Measurements from ENCODE around the gene SHC3. TPM values are rescaled to one million over a fixed set of nuclear protein-coding genes. Genes with fewer than 3 reads are reported as not detected.

The SHC3 gene
- total and polyA plus RNA-seq, 2 donors (not counting 1 experiment from before 2014, with no cell fraction given): 1.7 to 16.2 TPM

DNA sequence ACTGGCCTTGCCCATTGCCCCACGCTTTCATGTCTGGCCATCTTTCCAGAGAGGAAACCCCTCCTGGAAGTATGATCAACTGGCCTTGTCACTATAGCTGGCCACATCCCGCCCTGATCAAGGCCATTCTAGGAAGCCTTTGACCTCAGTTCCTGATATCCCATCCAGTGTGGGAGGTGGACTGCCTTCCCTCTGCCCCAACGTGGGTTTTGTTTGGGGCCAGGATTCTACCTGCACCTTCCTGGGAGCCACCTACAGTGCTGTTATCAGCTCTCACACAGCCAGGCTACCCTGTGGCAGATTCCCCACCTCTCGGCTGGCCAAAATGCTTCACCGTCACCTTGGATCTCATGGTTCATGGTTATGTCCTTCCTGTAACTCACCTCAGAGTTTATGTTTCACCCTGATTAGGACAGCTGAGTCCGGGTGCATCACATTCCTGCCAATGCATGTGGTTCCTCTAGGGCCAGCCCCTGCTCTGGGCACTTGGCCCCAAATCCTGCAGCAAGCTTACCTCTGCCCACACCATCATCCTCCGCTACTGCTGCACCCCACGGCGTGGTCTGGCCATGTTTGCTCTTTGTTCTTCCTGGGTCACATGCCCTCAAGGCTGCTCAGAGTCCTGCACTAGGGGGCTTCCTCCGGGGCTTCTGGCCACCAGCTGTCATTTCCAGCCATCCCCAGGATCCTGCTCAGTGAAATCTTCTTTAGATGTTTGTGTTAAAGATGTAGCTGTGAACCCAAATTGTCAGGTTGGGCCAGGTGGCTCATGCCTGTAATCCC, 211.5 kb downstream of the SHC3 start:
- Histone ChIP-seq H3K4me3 (replicated peaks in 1 of 4; ENCODE audit: control extremely low read depth in 1 of 4, insufficient read depth in 1 of 4, low read depth in 3 of 4, low read length in 4 of 4) (no peak overlapping the region), H3K4me2 (ENCODE audit: extremely low read depth, insufficient read depth, low read length) (no peak overlapping the region), H3K9me3 (ENCODE audit: control insufficient read depth, insufficient read depth, low read depth, low read length) (no peaks in the 10 kb centered on the region), H3K79me2 (ENCODE audit: control insufficient read depth, insufficient read depth, low read length) (no peaks in the 10 kb centered on the region), H3K27ac (ENCODE audit: insufficient read depth, low read length) (no peak overlapping the region), H4K20me1 (ENCODE audit: control insufficient read depth, extremely low read depth, insufficient read depth, low read length) (no peaks in the 10 kb centered on the region), H2AFZ (ENCODE audit: low read length) (no peak overlapping the region), H3K27me3 (ENCODE audit: control insufficient read depth, insufficient read depth, low read length) (no peaks in the 10 kb centered on the region), H3K36me3 (ENCODE audit: control insufficient read depth, insufficient read depth, low read length) (no peaks in the 10 kb centered on the region), H3K9ac (ENCODE audit: insufficient read depth, low read length) (no peak overlapping the region), H3K4me1 (ENCODE audit: control insufficient read depth, extremely low read depth, insufficient read depth, low read length) (no peaks in the 10 kb centered on the region)
- TF ChIP-seq EZH2 (IDR thresholded peaks at IDR 0.05; ENCODE audit: low read length, missing control alignments) (no peak), CTCF (conservative IDR thresholded peaks at IDR 0.05 in 1 of 2, IDR thresholded peaks at IDR 0.05 in 1 of 2; ENCODE audit: low read depth in 1 of 2, low read length in 2 of 2) (no peak)
- DNase-seq (ENCODE audit: low read depth in 2 of 2): no peak

- no peak for TF ChIP-seq CTCF (conservative IDR thresholded peaks at IDR 0.05 in 1 of 2, IDR thresholded peaks at IDR 0.05 in 1 of 2; ENCODE audit: low read depth in 1 of 2, low read length in 2 of 2)
- no peak overlapping the region for H3K4me2 ChIP-seq (ENCODE audit: extremely low read depth, insufficient read depth, low read length)
- H3K36me3 ChIP-seq (ENCODE audit: control insufficient read depth, insufficient read depth, low read length): no peaks in the 10 kb centered on the region
- no peak overlapping the region for H3K9ac ChIP-seq (ENCODE audit: insufficient read depth, low read length)
- no peaks in the 10 kb centered on the region for H4K20me1 ChIP-seq (ENCODE audit: control insufficient read depth, extremely low read depth, insufficient read depth, low read length)
- no peaks in the 10 kb centered on the region for H3K79me2 ChIP-seq (ENCODE audit: control insufficient read depth, insufficient read depth, low read length)
- no peak for DNase-seq (ENCODE audit: low read depth in 2 of 2)
- no peak overlapping the region for H2AFZ ChIP-seq (ENCODE audit: low read length)
- H3K4me3 ChIP-seq (replicated peaks in 1 of 4; ENCODE audit: control extremely low read depth in 1 of 4, insufficient read depth in 1 of 4, low read depth in 3 of 4, low read length in 4 of 4): no peak overlapping the region
- H3K27ac ChIP-seq (ENCODE audit: insufficient read depth, low read length): no peak overlapping the region
- peaks cover 4% of the 10 kb centered on the region for H3K27me3 ChIP-seq (ENCODE audit: control insufficient read depth, insufficient read depth, low read length)
- no peaks in the 10 kb centered on the region for H3K9me3 ChIP-seq (ENCODE audit: control insufficient read depth, insufficient read depth, low read depth, low read length)
- no peaks in the 10 kb centered on the region for H3K4me1 ChIP-seq (ENCODE audit: control insufficient read depth, extremely low read depth, insufficient read depth, low read length)
These were observed 213.1 kb downstream of the SHC3 start for GRCh38 chr9:88965473-88965872.

- H3K4me3 ChIP-seq (replicated peaks in 1 of 4; ENCODE audit: control extremely low read depth in 1 of 4, insufficient read depth in 1 of 4, low read depth in 3 of 4, low read length in 4 of 4): no peak overlapping the region
- no peak overlapping the region for H3K4me2 ChIP-seq (ENCODE audit: extremely low read depth, insufficient read depth, low read length)
- no peak for DNase-seq (ENCODE audit: low read depth in 2 of 2)
- H2AFZ ChIP-seq (ENCODE audit: low read length): no peak overlapping the region
- H3K9me3 ChIP-seq (ENCODE audit: control insufficient read depth, insufficient read depth, low read depth, low read length): no peaks in the 10 kb centered on the region
- no peak overlapping the region for H3K27ac ChIP-seq (ENCODE audit: insufficient read depth, low read length)
- no peaks in the 10 kb centered on the region for H3K79me2 ChIP-seq (ENCODE audit: control insufficient read depth, insufficient read depth, low read length)
- no peaks in the 10 kb centered on the region for H3K4me1 ChIP-seq (ENCODE audit: control insufficient read depth, extremely low read depth, insufficient read depth, low read length)
- H3K36me3 ChIP-seq (ENCODE audit: control insufficient read depth, insufficient read depth, low read length): no peaks in the 10 kb centered on the region
- TF ChIP-seq EZH2 (IDR thresholded peaks at IDR 0.05; ENCODE audit: low read length, missing control alignments) (no peak), CTCF (conservative IDR thresholded peaks at IDR 0.05 in 1 of 2, IDR thresholded peaks at IDR 0.05 in 1 of 2; ENCODE audit: low read depth in 1 of 2, low read length in 2 of 2) (no peak)
- peaks cover 9% of the 10 kb centered on the region for H3K27me3 ChIP-seq (ENCODE audit: control insufficient read depth, insufficient read depth, low read length)
- no peak overlapping the region for H3K9ac ChIP-seq (ENCODE audit: insufficient read depth, low read length)
- H4K20me1 ChIP-seq (ENCODE audit: control insufficient read depth, extremely low read depth, insufficient read depth, low read length): no peaks in the 10 kb centered on the region
These were observed 218.0 kb downstream of the SHC3 start for GRCh38 chr9:88960632-88961031.
